Cardiac muscle cell (in vitro differentiated cells and primary cell): ENCODE measurements around the gene ZNF620. TPM values are rescaled to one million over a fixed set of nuclear protein-coding genes. Genes with fewer than 3 reads are reported as not detected.

Experiments
- DNase-seq, 2 donors: peaks; one replicate each; pipeline versions ENCODE4 v3.0.0 to v3.0.0-alpha.2; 2010 to 2017; ENCODE audit warnings: low read depth in 1 of 2, low spot score in 1 of 2
- H3K27ac ChIP-seq: fragments of 200-600 bp; sonication (generic); 2 replicates; pipeline ENCODE4 v1.5.1; 2016
- H3K27me3 ChIP-seq: fragments of 200-600 bp; sonication (generic); 2 replicates; pipeline ENCODE4 v1.6.0; 2016; ENCODE audit warnings: control low read depth
- H3K36me3 ChIP-seq: fragments of 200-600 bp; sonication (generic); 2 replicates; pipeline ENCODE4 v1.5.1; 2016; ENCODE audit warnings: control low read depth
- H3K4me1 ChIP-seq: fragments of 200-600 bp; sonication (generic); 2 replicates; pipeline ENCODE4 v1.8.1; 2017; ENCODE audit warnings: low read depth, mild to moderate bottlenecking, mixed run types
- H3K4me3 ChIP-seq: fragments of 200-600 bp; sonication (generic); 2 replicates; pipeline ENCODE4 v1.5.1; 2016; ENCODE audit warnings: mild to moderate bottlenecking
- H3K9me3 ChIP-seq: fragments of 200-600 bp; sonication (generic); 2 replicates; pipeline ENCODE4 v1.5.1; 2017; ENCODE audit warnings: low read depth, mild to moderate bottlenecking, control low read depth
- CTCF ChIP-seq: IDR thresholded peaks from 2 replicates; pipeline ENCODE4 v1.5.1; 2012; ENCODE audit warnings: low read depth, mild to moderate bottlenecking, low read length
- polyA plus RNA-seq: library from polyadenylated mRNA; unstranded; fragments of >200 nt; fragmentation: Nextera tagmentation; extraction: Ambion mirVana; gene quantifications from 2 replicates; pipeline ENCODE4 v1.2.1, GENCODE V29; 2016
- total RNA-seq: library from RNA; depleted of rRNA; stranded (reverse); fragments of >200 nt; gene quantifications from 2 replicates; pipeline ENCODE4 v1.2.3, GENCODE V29; 2016

The ZNF620 gene
- total and polyA plus RNA-seq, 2 experiments from 2014 or later: 8.8 to 10.2 TPM

- Histone ChIP-seq H3K9me3 (no peaks in the 10 kb centered on the region), H3K27me3 (no peaks in the 10 kb centered on the region), H3K4me1 (peaks cover under 1% of the 10 kb centered on the region), H3K36me3 (no peaks in the 10 kb centered on the region), H3K27ac (peak overlapping the region; percentile 15), H3K4me3 (no peak overlapping the region)
- no peak for TF ChIP-seq CTCF
- DNase-seq: no peak
Observed at GRCh38 chr3:40566694-40567093, 60.9 kb downstream of the ZNF620 start.

Other genes with a start within 250 kb of the ZNF620 start
- 18.0 and 23.3 TPM in 2 replicates for gene EIF1B, start 196.3 kb upstream of the ZNF620 start, total RNA-seq
- gene EIF1B, start 196.3 kb upstream of the ZNF620 start, polyA plus RNA-seq: 187 and 221 TPM in 2 replicates
- gene ENTPD3, start 118.9 kb upstream of the ZNF620 start, total RNA-seq: 0.42 and 0.66 TPM in 2 replicates
- gene ENTPD3, start 118.9 kb upstream of the ZNF620 start, polyA plus RNA-seq: 0.16 and 1.1 TPM in 2 replicates
- gene RPL14, start 48.7 kb upstream of the ZNF620 start, total RNA-seq: 427 and 486 TPM in 2 replicates
- 408 and 465 TPM in 2 replicates for gene RPL14, start 48.7 kb upstream of the ZNF620 start, polyA plus RNA-seq
- 0.15 and 1.5 TPM in 2 replicates for gene ZNF619, start 28.9 kb upstream of the ZNF620 start, total RNA-seq
- gene ZNF619, start 28.9 kb upstream of the ZNF620 start, polyA plus RNA-seq: 0.84 TPM in 1 of 2 replicates, not detected in the other
- gene ZNF621, start 18.9 kb downstream of the ZNF620 start, total RNA-seq: 10.9 and 17.3 TPM in 2 replicates
- gene ZNF621, start 18.9 kb downstream of the ZNF620 start, polyA plus RNA-seq: 6.9 and 12.9 TPM in 2 replicates